ENCODE data around the gene KIF1A. TPM values are rescaled to one million over a fixed set of nuclear protein-coding genes. Genes with fewer than 3 reads are reported as not detected.
A peak's percentile ranks its signal among the peaks of the same experiment; 100 is the strongest.

The KIF1A gene
- total and polyA plus RNA-seq, 8 donors = 32.4 to 76.0 (median 62.1) TPM

GRCh38 chr2:240785424-240786335, 34.3 kb downstream of the KIF1A start:
- Histone ChIP-seq H3K27ac (no peak overlapping the region), H3K4me1 (no peaks in the 10 kb centered on the region), H3K27me3 (no peaks in the 10 kb centered on the region), H3K36me3 (no peaks in the 10 kb centered on the region), H3K4me3 (no peak overlapping the region), H3K9me3 (no peaks in the 10 kb centered on the region)
- intact Hi-C loops (cut with DNase I) = no loop called here
- 86% methylated on average over 25 of the region's 25 CpGs for WGBS, 2 donors
- FAIRE-seq (no peak), ATAC-seq (no peak), DNase-seq (peak in 3 of 6 donors; percentile 25 to 62 (median 49))
- TF ChIP-seq, protein P1, sequence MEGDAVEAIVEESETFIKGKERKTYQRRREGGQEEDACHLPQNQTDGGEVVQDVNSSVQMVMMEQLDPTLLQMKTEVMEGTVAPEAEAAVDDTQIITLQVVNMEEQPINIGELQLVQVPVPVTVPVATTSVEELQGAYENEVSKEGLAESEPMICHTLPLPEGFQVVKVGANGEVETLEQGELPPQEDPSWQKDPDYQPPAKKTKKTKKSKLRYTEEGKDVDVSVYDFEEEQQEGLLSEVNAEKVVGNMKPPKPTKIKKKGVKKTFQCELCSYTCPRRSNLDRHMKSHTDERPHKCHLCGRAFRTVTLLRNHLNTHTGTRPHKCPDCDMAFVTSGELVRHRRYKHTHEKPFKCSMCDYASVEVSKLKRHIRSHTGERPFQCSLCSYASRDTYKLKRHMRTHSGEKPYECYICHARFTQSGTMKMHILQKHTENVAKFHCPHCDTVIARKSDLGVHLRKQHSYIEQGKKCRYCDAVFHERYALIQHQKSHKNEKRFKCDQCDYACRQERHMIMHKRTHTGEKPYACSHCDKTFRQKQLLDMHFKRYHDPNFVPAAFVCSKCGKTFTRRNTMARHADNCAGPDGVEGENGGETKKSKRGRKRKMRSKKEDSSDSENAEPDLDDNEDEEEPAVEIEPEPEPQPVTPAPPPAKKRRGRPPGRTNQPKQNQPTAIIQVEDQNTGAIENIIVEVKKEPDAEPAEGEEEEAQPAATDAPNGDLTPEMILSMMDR (IDR thresholded peaks at IDR 0.05) = no peak

- TF ChIP-seq, protein P1 (IDR thresholded peaks at IDR 0.05) = no peak
- no peak overlapping the region for H3K27ac ChIP-seq
- no peaks in the 10 kb centered on the region for H3K4me1 ChIP-seq
- ATAC-seq (no peak), DNase-seq (peak in 3 of 6 donors; percentile 33 to 74 (median 55)), FAIRE-seq (no peak)
- 92 to 93% methylated on average over 24 to 25 of the region's 25 CpGs for WGBS, 2 donors
- H3K4me3 ChIP-seq = no peak overlapping the region
- H3K27me3 ChIP-seq = no peaks in the 10 kb centered on the region
- H3K9me3 ChIP-seq = no peaks in the 10 kb centered on the region
- intact Hi-C loops (cut with DNase I) = no loop called here
- no peaks in the 10 kb centered on the region for H3K36me3 ChIP-seq
These were observed 35.2 kb downstream of the KIF1A start for GRCh38 chr2:240784629-240785423.

GRCh38 chr2:240783819-240784621, 36.0 kb downstream of the KIF1A start:
- FAIRE-seq = no peak
- peak in 3 of 6 donors; percentile 26 to 72 (median 47) for DNase-seq
- WGBS, 2 donors = 92 to 94% methylated on average over 36 of the region's 36 CpGs

More at GRCh38 chr2:240783819-240784621, 36.0 kb downstream of the KIF1A start:
- TF ChIP-seq, protein P1 (IDR thresholded peaks at IDR 0.05) = no peak
- no peaks in the 10 kb centered on the region for H3K9me3 ChIP-seq
- H3K27ac ChIP-seq = no peak overlapping the region
- H3K4me1 ChIP-seq = no peaks in the 10 kb centered on the region
- intact Hi-C loops (cut with DNase I) = no loop called here
- ATAC-seq = no peak
- H3K36me3 ChIP-seq = no peaks in the 10 kb centered on the region
- no peaks in the 10 kb centered on the region for H3K27me3 ChIP-seq
- no peak overlapping the region for H3K4me3 ChIP-seq
